HCT116 (cell line): Measurements from ENCODE around the gene BORCS5. TPM values are rescaled to one million over a fixed set of nuclear protein-coding genes. Genes with fewer than 3 reads are reported as not detected.

Experiments used
- ATAC-seq: fragments of 200-7000 bp; cut with Tn5 transposase; 2 replicates; pipeline ENCODE4 v1.9.1; 2020; ENCODE audit warnings: mild to moderate bottlenecking, moderate library complexity
- BruUV-seq: library from RNA; stranded (reverse); fragments of 400-500 nt; replicated peaks from 2 replicates; lab custom pipeline; 2021; lab: Mats Ljungman, UMichigan
- CTCF ChIA-PET: fragments of 300-600 bp; sonication (Branson Sonifier 250); formaldehyde crosslinking; loops from one replicate; lab custom pipeline; 2021; ENCODE audit warnings: antibody characterized with exemption; lab: Charles Lee
- POLR2A ChIA-PET: fragments of 300-600, 350-600 bp; sonication (Branson Sonifier 250); formaldehyde crosslinking; loops from one replicate; lab custom pipeline; 2021; ENCODE audit warnings: antibody characterized with exemption; lab: Charles Lee
- RAD21 ChIA-PET, 2 experiments: fragments of 300-600 bp; sonication (Branson Sonifier 250); formaldehyde crosslinking; loops; one replicate each; lab custom pipeline; 2023; ENCODE audit warnings: low total read pairs in 2 of 2; ENCODE audit not compliant: uncharacterized antibody in 2 of 2, unreplicated experiment in 2 of 2, low non-redundant PET in 1 of 2; lab: Charles Lee
- DNase-seq: peaks from one replicate; pipeline ENCODE4 v3.0.0-alpha.2; 2010; ENCODE audit warnings: low read depth, low spot score
- H2AFZ ChIP-seq: fragments of 200-600 bp; shearing (Covaris generic), sonication (generic); 2 replicates; pipeline ENCODE4 v1.6.1; 2017; ENCODE audit warnings: low read depth, mixed run types, mixed read lengths, antibody characterized with exemption, low read length; ENCODE audit not compliant: poor library complexity, severe bottlenecking
- H3K27ac ChIP-seq: 2 replicates; pipeline ENCODE4 v1.5.1; 2012; ENCODE audit warnings: low read depth, low read length
- H3K27me3 ChIP-seq: fragments of 200-600 bp; sonication (generic); 2 replicates; pipeline ENCODE4 v1.6.1; 2016; ENCODE audit warnings: mixed run types, low read length, mixed read lengths; ENCODE audit not compliant: insufficient read depth
- H3K36me3 ChIP-seq, 2 experiments: fragments of 200-500 bp in 1 of 2; fragments of 200-600 bp in 1 of 2; sonication (Bioruptor generic) in 1 of 2; sonication (generic) in 1 of 2; 2 replicates each; pipeline versions ENCODE4 v1.5.1 to v1.6.1; 2014 to 2016; ENCODE audit warnings: low read length in 2 of 2, inconsistent platforms in 1 of 2, mixed read lengths in 1 of 2, mixed run types in 1 of 2; ENCODE audit not compliant: insufficient read depth in 2 of 2, control insufficient read depth in 1 of 2
- H3K4me1 ChIP-seq, 2 experiments: fragments of 200-600 bp in 1 of 2; sonication (generic) in 1 of 2; 2 replicates each; pipeline versions ENCODE4 v1.5.1 to v1.6.1; 2012 to 2017; ENCODE audit warnings: low read length in 2 of 2, inconsistent platforms in 1 of 2, mild to moderate bottlenecking in 1 of 2, mixed read lengths in 1 of 2, mixed run types in 1 of 2, moderate library complexity in 1 of 2; ENCODE audit not compliant: insufficient read depth in 2 of 2, control insufficient read depth in 1 of 2
- H3K4me2 ChIP-seq: fragments of 200-600 bp; sonication (generic); 2 replicates; pipeline ENCODE4 v1.6.1; 2017; ENCODE audit warnings: mixed run types, low read length, mixed read lengths
- H3K4me3 ChIP-seq, 2 experiments: fragments of 200-600 bp in 1 of 2; sonication (generic) in 1 of 2; replicated peaks in 1 of 2; 2 replicates each; pipeline ENCODE4 v1.5.1; 2011 to 2016; ENCODE audit warnings: low read length in 2 of 2, control low read depth in 1 of 2, low read depth in 1 of 2, mild to moderate bottlenecking in 1 of 2, mixed read lengths in 1 of 2, mixed run types in 1 of 2
- H3K79me2 ChIP-seq: fragments of 200-600 bp; sonication (generic); 2 replicates; pipeline ENCODE4 v1.6.1; 2017; ENCODE audit warnings: mild to moderate bottlenecking, mixed run types, low read length, moderate library complexity, mixed read lengths; ENCODE audit not compliant: insufficient read depth
- H3K9ac ChIP-seq: fragments of 200-600 bp; sonication (generic); 2 replicates; pipeline ENCODE4 v1.6.1; 2016; ENCODE audit warnings: low read length, mixed read lengths
- H3K9me2 ChIP-seq: fragments of 200-600 bp; sonication (generic), shearing (Covaris generic); 2 replicates; pipeline ENCODE4 v1.6.1; 2017; ENCODE audit warnings: mixed run types, mild to moderate bottlenecking, moderate library complexity; ENCODE audit not compliant: insufficient read depth
- H3K9me3 ChIP-seq, 2 experiments: fragments of 200-500 bp in 1 of 2; fragments of 200-600 bp in 1 of 2; sonication (Bioruptor generic) in 1 of 2; sonication (generic) in 1 of 2; 2 replicates each; pipeline ENCODE4 v1.6.1; 2014 to 2017; ENCODE audit warnings: low read length in 2 of 2, mixed read lengths in 2 of 2, inconsistent platforms in 1 of 2, low read depth in 1 of 2, mild to moderate bottlenecking in 1 of 2, mixed run types in 1 of 2, moderate library complexity in 1 of 2; ENCODE audit not compliant: control insufficient read depth in 1 of 2, insufficient read depth in 1 of 2
- H4K20me1 ChIP-seq: fragments of 200-600 bp; sonication (generic), shearing (Covaris generic); 2 replicates; pipeline ENCODE4 v1.6.1; 2017; ENCODE audit warnings: mixed run types, mild to moderate bottlenecking, moderate library complexity; ENCODE audit not compliant: insufficient read depth
- ATF3 ChIP-seq: IDR thresholded peaks from 2 replicates; pipeline ENCODE4 v1.6.1; 2012
- CBX3 ChIP-seq: IDR thresholded peaks from 2 replicates; pipeline ENCODE4 v1.6.1; 2012; ENCODE audit warnings: low read depth
- CTCF ChIP-seq, 3 experiments: fragments of 200-600 bp in 1 of 3; sonication (generic) in 1 of 3; IDR thresholded peaks in 2 of 3; conservative IDR thresholded peaks in 1 of 3; 2 replicates each; pipeline ENCODE4 v1.5.1; 2012 to 2017; ENCODE audit warnings: low read depth in 2 of 3, low read length in 2 of 3, antibody characterized with exemption in 1 of 3, borderline replicate concordance in 1 of 3, control low read depth in 1 of 3, mild to moderate bottlenecking in 1 of 3, mixed read lengths in 1 of 3, mixed run types in 1 of 3, moderate library complexity in 1 of 3; ENCODE audit not compliant: insufficient read depth in 1 of 3
- EGR1 ChIP-seq: IDR thresholded peaks from 2 replicates; pipeline ENCODE4 v1.6.1; 2012; ENCODE audit warnings: low read depth
- EZH2 ChIP-seq: fragments of 200-600 bp; sonication (generic); IDR thresholded peaks from 2 replicates; pipeline ENCODE4 v1.6.1; 2017; ENCODE audit warnings: antibody characterized with exemption, mixed run types
- FOSL1 ChIP-seq: IDR thresholded peaks from 2 replicates; pipeline ENCODE4 v1.6.1; 2012; ENCODE audit warnings: low read depth
- POLR2A ChIP-seq: IDR thresholded peaks from 2 replicates; pipeline ENCODE4 v1.7.0; 2011; ENCODE audit warnings: borderline replicate concordance; ENCODE audit not compliant: insufficient read depth, insufficient read length; ENCODE audit errors: extremely low read depth
- POLR2AphosphoS5 ChIP-seq: IDR thresholded peaks from 2 replicates; pipeline ENCODE4 v1.6.1; 2011; ENCODE audit warnings: mild to moderate bottlenecking, low read depth, low read length, moderate library complexity
- REST ChIP-seq: IDR thresholded peaks from 2 replicates; pipeline ENCODE4 v1.6.1; 2012; ENCODE audit warnings: low read depth
- SP1 ChIP-seq: IDR thresholded peaks from 2 replicates; pipeline ENCODE4 v1.6.1; 2012; ENCODE audit warnings: low read depth
- TCF7L2 ChIP-seq: IDR thresholded peaks from 2 replicates; pipeline ENCODE4 v1.7.0; 2011; ENCODE audit warnings: borderline replicate concordance, inconsistent platforms; ENCODE audit not compliant: insufficient read depth, insufficient read length; ENCODE audit errors: extremely low read depth
- YY1 ChIP-seq: IDR thresholded peaks from 2 replicates; pipeline ENCODE4 v1.6.1; 2011; ENCODE audit warnings: low read length, low read depth, moderate library complexity, mild to moderate bottlenecking; ENCODE audit not compliant: insufficient replicate concordance; ENCODE audit errors: extremely low read depth
- ZFX ChIP-seq: fragments of 450-650 bp; IDR thresholded peaks from 2 replicates; pipeline ENCODE4 v1.6.1; 2017
- intact Hi-C: fragments of 100-400 bp; cut with micrococcal nuclease; formaldehyde crosslinking; loops from 2 replicates; pipeline ENCODE4 v1.10.0; 2022
- total RNA-seq: library from RNA; stranded (reverse); gene quantifications from one replicate; pipeline ENCODE4 v1.2.1, GENCODE V29; 2021; ENCODE audit not compliant: unreplicated experiment

The BORCS5 gene
- total RNA-seq, 1 experiment from 2014 or later: 8.7 TPM

- intact Hi-C loops: no loop called here
These were observed 92.7 kb downstream of the BORCS5 start for GRCh38 chr12:12449533-12450025.

GRCh38 chr12:12450043-12450471, 93.2 kb downstream of the BORCS5 start:
- H3K4me3 ChIP-seq: no peak overlapping the region
- no peak overlapping the region for H3K27ac ChIP-seq
- no peak for TF ChIP-seq ZFX
- no peak for TF ChIP-seq REST
- TF ChIP-seq TCF7L2: no peak
- no peak for TF ChIP-seq CBX3
- no peak for TF ChIP-seq POLR2AphosphoS5
- no peak for TF ChIP-seq POLR2A
- TF ChIP-seq YY1: no peak
- TF ChIP-seq ATF3: no peak
- no peak for TF ChIP-seq SP1

More at GRCh38 chr12:12449533-12450025, 92.7 kb downstream of the BORCS5 start:
- Histone ChIP-seq H3K27ac (no peak overlapping the region), H3K4me2 (no peak overlapping the region), H4K20me1 (no peaks in the 10 kb centered on the region), H3K9me3 (no peaks in the 10 kb centered on the region), H3K4me1 (no peaks in the 10 kb centered on the region), H2AFZ (no peak overlapping the region), H3K4me3 (no peak overlapping the region), H3K79me2 (no peaks in the 10 kb centered on the region), H3K36me3 (no peaks in the 10 kb centered on the region), H3K9ac (no peak overlapping the region), H3K27me3 (no peaks in the 10 kb centered on the region), H3K9me2 (no peaks in the 10 kb centered on the region; the same call in 1 of the 2 replicates)
- CTCF ChIA-PET: no interaction called here
- DNase-seq: no peak
- RAD21 ChIA-PET: no interaction called here
- TF ChIP-seq CTCF (IDR thresholded peaks at IDR 0.05 in 2 of 3, conservative IDR thresholded peaks at IDR 0.05 in 1 of 3; ENCODE audit: borderline replicate concordance in 1 of 3, insufficient read depth in 1 of 3, low read depth in 2 of 3, low read length in 2 of 3): no peak
- TF ChIP-seq EGR1: no peak
- no peak for TF ChIP-seq CBX3
- TF ChIP-seq TCF7L2: no peak
- TF ChIP-seq FOSL1: no peak
- no peak for TF ChIP-seq EZH2
- POLR2A ChIA-PET: no interaction called here
- no TSS peak for BruUV-seq
- ATAC-seq: no peak

More at GRCh38 chr12:12450043-12450471, 93.2 kb downstream of the BORCS5 start:
- H2AFZ ChIP-seq: no peak overlapping the region
- H3K27me3 ChIP-seq: no peaks in the 10 kb centered on the region
- POLR2A ChIA-PET: no interaction called here
- no peaks in the 10 kb centered on the region for H3K79me2 ChIP-seq
- H3K9ac ChIP-seq: no peak overlapping the region
- RAD21 ChIA-PET: no interaction called here
- H3K36me3 ChIP-seq: no peaks in the 10 kb centered on the region
- no peak overlapping the region for H3K4me2 ChIP-seq
- no peaks in the 10 kb centered on the region; the same call in 1 of the 2 replicates for H3K9me2 ChIP-seq
- no peaks in the 10 kb centered on the region for H3K4me1 ChIP-seq
- DNase-seq (no peak), ATAC-seq (no peak)
- intact Hi-C loops: no loop called here
- no TSS peak for BruUV-seq
- CTCF ChIA-PET: no interaction called here
- H4K20me1 ChIP-seq: no peaks in the 10 kb centered on the region
- no peaks in the 10 kb centered on the region for H3K9me3 ChIP-seq
